T follicular helper cell (primary cell): ENCODE data around the gene COPG1.

Source experiments
- DNase-seq: peaks from one replicate; pipeline ENCODE4 v3.0.0-alpha.2; 2020; ENCODE audit warnings: low read depth

COPG1 gene

GRCh38 chr3:129280183-129280582 is 30.8 kb downstream of the COPG1 start:
- DNase-seq, result no peak

- no peak for DNase-seq
Measured at GRCh38 chr3:129281726-129282125, 32.3 kb downstream of the COPG1 start.

- no peak for DNase-seq
Measured at GRCh38 chr3:129282727-129283327, 33.4 kb downstream of the COPG1 start.

GRCh38 chr3:129286081-129286480 is 36.7 kb downstream of the COPG1 start:
- no peak for DNase-seq

- DNase-seq, result no peak
Measured at GRCh38 chr3:129288446-129288845, 39.0 kb downstream of the COPG1 start.

GRCh38 chr3:129289201-129289921 is 40.0 kb downstream of the COPG1 start:
- DNase-seq, result no peak

- DNase-seq, result no peak
Measured at GRCh38 chr3:129291236-129291886, 42.0 kb downstream of the COPG1 start.

GRCh38 chr3:129295286-129295685 is 45.9 kb downstream of the COPG1 start:
- DNase-seq, result no peak

- no peak for DNase-seq
Measured at GRCh38 chr3:129304146-129304961, 54.9 kb downstream of the COPG1 start.

- no peak for DNase-seq
Measured at GRCh38 chr3:129304962-129305222, 55.5 kb downstream of the COPG1 start.

- DNase-seq, result no peak
Measured at GRCh38 chr3:129305592-129306091, 56.2 kb downstream of the COPG1 start.

- DNase-seq, result no peak
Measured at GRCh38 chr3:129308636-129309035, 59.2 kb downstream of the COPG1 start.

- no peak for DNase-seq
Measured at GRCh38 chr3:129310111-129311011, 61.0 kb downstream of the COPG1 start.

GRCh38 chr3:129311054-129311902 is 61.9 kb downstream of the COPG1 start:
- no peak for DNase-seq

- no peak for DNase-seq
Measured at GRCh38 chr3:129312021-129312639, 62.7 kb downstream of the COPG1 start.

- no peak for DNase-seq
Measured at GRCh38 chr3:129312671-129313414, 63.4 kb downstream of the COPG1 start.

GRCh38 chr3:129313415-129313664 is 63.9 kb downstream of the COPG1 start:
- no peak for DNase-seq

- DNase-seq, result no peak
Measured at GRCh38 chr3:129313665-129314385, 64.4 kb downstream of the COPG1 start.
